DOHH2 (cell line): ENCODE measurements around the gene TTC21A.

Experiments used
- EZH2phosphoT487 ChIP-seq: fragments of 200-600 bp; sonication (generic); IDR thresholded peaks from 2 replicates; pipeline ENCODE4 v1.6.1; 2017; ENCODE audit warnings: borderline replicate concordance, mild to moderate bottlenecking, antibody characterized with exemption, low read length, moderate library complexity, mixed read lengths
- TF ChIP-seq, protein P1 (sequence below): fragments of 200-600 bp; sonication (generic); IDR thresholded peaks from one replicate; pipeline ENCODE4 v1.5.1; 2014; ENCODE audit warnings: antibody characterized with exemption, mild to moderate bottlenecking, low read depth, low read length; ENCODE audit not compliant: poor library complexity, severe bottlenecking

DNA sequence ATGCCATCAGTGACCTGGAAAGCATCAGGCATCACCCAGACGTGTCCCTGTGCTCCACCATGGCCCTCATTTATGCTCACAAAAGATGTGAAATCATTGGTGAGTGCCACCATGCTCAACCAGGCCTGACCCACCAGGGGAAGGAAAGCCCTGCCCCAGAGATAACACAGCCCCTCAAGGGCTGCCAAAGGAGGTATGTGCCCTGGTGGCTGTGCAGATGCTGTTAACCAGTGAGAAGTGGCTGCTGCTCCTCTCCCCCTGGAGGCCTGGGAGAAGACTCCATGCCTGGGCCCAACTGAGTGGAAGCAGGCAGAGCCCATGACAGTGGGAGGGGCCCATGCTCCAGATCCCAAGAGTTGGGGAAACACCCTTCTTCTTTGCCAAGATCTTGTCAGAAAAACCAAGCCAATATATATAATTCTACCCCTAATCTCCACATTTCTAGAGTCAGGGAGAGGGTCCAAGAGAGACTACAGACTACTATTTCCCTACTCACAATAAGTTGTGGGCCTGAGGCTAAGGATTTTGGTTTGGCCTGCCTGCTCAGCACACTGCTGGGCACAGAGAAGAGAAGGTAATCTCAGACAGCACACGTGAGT is 2.7 kb downstream of the TTC21A start:
- TF ChIP-seq, protein P1, sequence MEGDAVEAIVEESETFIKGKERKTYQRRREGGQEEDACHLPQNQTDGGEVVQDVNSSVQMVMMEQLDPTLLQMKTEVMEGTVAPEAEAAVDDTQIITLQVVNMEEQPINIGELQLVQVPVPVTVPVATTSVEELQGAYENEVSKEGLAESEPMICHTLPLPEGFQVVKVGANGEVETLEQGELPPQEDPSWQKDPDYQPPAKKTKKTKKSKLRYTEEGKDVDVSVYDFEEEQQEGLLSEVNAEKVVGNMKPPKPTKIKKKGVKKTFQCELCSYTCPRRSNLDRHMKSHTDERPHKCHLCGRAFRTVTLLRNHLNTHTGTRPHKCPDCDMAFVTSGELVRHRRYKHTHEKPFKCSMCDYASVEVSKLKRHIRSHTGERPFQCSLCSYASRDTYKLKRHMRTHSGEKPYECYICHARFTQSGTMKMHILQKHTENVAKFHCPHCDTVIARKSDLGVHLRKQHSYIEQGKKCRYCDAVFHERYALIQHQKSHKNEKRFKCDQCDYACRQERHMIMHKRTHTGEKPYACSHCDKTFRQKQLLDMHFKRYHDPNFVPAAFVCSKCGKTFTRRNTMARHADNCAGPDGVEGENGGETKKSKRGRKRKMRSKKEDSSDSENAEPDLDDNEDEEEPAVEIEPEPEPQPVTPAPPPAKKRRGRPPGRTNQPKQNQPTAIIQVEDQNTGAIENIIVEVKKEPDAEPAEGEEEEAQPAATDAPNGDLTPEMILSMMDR = no peak
- TF ChIP-seq EZH2phosphoT487 = no peak
